CMK (cell line): ENCODE results near the gene XPO6.

Experiments used
- DNase-seq: peaks from one replicate; pipeline ENCODE4 v3.0.0-alpha.2; 2010; ENCODE audit warnings: low read depth

Gene XPO6

DNA sequence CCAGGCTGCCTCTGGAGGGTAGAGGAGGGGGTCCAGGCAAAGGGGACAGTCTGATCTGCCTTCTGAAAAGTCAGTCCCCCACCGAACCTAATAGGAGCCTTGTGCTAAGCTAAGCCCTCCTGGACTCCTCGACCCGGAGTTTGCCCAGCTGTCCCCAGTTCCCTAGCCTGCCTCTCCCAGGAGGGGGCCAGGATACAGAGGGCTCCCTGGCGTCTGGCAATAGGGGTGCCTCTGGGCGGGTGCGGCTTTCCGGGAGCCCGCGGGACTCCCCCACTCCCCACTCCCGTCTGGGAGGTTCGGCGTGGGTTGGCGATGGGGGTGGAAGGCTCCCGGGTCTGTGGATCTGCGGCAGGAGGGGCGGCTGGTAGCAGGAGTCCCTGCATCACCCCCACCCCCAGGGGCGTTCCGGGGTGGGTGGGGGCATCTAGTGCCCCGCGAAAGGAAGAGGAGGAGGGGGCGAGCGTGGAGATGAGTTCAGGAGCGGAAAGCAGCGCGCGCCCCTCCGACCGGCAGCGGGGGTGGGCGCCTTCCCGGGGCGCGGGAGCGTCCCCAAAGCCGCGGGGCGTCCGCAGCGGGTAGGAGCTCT lies 149.4 kb downstream of the XPO6 start:
- DNase-seq, result no peak

DNA sequence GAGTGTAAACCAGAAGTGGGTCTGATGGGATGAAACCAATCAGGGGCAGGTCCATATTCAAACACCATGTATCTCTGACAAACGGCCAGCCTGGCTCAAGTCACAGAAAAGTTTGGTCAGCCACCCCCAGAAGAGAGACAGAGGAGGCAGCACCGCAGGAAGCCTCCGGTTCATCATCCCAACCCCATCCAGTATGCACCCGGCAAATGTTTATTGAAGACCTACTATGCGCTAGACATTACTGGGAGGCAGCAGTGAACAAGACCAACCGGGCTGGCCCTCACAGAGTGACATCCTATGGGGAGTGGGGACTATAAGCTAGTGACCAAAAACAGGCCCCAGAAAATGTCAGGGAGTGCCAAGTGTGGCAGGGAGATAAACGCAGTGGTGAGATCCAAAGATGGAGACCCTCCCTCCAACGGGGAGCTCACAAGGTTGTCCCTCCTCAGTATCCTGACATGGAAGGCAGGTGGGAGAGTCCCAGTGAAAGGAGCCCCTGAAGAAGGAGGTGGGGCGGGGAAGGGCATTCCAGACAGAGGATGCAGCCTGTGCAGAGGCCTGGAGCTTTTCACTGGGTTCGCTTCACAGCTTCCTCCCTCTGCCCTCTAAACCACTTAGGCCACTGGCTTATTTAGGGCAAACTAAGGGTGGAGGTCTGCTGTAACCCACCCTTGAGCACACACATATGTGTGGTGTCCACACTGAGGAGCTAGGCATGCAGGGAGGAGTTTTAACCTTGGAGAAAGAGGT lies 150.2 kb downstream of the XPO6 start:
- DNase-seq, result no peak

- DNase-seq, result no peak
Measured at GRCh38 chr16:28059841-28060575, 151.8 kb downstream of the XPO6 start.

DNA sequence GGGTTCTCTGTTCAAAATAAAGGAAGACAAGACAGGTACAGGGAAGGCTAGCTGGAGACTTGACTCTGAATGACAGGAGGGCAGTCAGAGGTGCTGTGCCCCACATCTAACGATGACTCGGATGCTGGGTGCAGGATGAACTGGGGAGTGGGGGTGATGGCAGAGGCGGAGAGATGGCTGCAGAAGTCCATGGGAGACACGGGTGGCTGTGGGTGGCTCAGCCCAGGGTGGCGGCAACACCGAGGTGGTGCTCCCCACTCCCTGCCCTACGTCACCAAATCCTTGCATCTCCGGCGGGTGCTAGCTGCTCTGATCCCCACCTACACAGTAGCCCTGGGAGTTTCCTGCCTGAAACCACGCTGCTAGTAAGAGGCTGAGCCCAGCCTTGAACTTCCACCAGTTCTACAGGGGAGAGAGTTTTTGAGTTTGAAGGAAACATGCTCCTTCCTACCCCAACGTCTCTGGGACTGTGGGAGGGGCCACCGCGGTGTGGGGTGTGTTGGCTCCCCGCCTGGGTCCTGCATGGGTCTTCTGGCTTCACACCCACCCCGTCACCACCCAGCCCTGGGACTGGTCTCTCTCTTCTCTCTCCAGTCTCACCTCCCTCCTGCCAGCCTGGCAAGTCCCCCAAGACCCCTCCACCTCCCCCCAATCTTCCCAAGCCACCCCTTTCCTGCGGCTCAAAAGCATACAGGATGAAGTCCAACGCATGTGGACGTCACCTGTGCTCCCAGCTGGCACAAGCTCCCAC lies 152.8 kb downstream of the XPO6 start:
- no peak for DNase-seq

DNA sequence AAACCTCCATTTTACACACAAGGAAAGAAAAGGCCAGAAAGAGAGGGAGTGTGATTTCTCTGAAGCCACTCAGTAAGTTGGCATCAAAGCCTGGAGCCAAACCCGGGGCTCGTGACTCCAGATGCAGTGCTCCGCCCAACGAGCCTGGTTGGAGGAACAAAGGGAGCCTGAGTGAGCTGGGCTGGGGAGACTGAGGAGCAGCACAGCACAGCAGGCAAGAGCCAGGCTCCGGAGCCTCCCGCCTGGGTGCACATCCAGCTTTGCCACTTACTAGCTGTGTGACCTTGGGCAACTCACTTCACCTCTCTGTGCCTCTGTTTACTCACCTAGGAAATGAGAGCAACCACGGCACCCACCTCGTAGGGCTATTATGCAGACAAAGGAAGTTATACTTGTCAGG lies 153.8 kb downstream of the XPO6 start:
- no peak for DNase-seq

DNA sequence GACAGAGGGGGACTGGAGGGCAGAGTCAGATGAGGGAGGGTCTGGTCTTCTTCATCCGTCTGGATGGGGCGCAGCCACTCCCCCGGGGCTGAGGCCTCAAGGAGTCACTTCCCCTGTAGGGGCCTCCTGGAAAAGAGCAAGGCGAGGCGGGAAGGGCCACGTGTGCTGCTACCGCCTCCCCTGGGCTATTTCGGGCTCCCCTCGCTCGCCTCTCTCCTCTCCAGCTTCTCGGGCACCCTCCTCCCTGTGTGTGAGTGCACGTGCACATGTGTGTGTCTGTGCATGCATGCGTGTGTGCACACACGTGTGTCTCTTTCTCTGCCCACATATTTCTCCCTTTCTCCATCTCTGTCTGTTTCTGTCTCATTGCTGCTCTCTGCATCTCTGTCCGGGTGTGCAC lies 158.3 kb downstream of the XPO6 start:
- no peak for DNase-seq

- DNase-seq, result no peak
Measured at GRCh38 chr16:28052274-28053128, 159.3 kb downstream of the XPO6 start.

- DNase-seq, result no peak
Measured at GRCh38 chr16:28051486-28051885, 160.3 kb downstream of the XPO6 start.
